GM12891 (cell line): ENCODE measurements around the gene TPST1.

ENCODE experiments used
- POLR2A ChIP-seq: IDR thresholded peaks from 2 replicates; pipeline ENCODE4 v1.6.1; 2011; ENCODE audit warnings: low read depth, low read length, control low read depth
- POLR2AphosphoS5 ChIP-seq: IDR thresholded peaks from 2 replicates; pipeline ENCODE4 v1.6.1; 2011; ENCODE audit warnings: low read depth, low read length, control low read depth
- POU2F2 ChIP-seq: IDR thresholded peaks from 2 replicates; pipeline ENCODE4 v1.6.1; 2011; ENCODE audit warnings: low read depth, mild to moderate bottlenecking, control low read depth, low read length, moderate library complexity
- SPI1 ChIP-seq: IDR thresholded peaks from 2 replicates; pipeline ENCODE4 v1.6.1; 2011; ENCODE audit warnings: low read depth, low read length, control low read depth
- TAF1 ChIP-seq: IDR thresholded peaks from 2 replicates; pipeline ENCODE4 v1.6.1; 2011; ENCODE audit warnings: low read depth, low read length, control low read depth

DNA sequence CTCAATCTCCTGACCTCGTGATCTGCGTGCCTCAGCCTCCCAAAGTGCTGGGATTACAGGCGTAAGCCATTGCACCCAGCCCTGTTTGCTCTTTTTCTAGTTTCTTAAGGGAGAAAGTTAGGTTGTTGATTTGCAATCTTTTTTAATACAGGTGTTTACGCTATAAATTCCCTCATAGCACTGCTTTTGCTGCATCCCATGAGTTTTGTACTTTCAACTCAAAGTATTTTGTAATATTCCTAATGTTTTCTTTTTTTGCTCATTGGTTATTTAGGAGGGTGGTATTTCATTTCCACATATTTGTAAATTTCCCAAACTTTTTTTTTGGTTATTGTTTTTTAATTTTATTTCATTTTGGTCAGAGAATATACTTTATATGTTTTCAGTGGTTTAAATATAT lies 11.6 kb downstream of the TPST1 start:
- no peak for TF ChIP-seq SPI1
- TF ChIP-seq POLR2A = no peak
- no peak for TF ChIP-seq POLR2AphosphoS5
- TF ChIP-seq POU2F2 = no peak
- no peak for TF ChIP-seq TAF1
